Measurements from ENCODE around the gene TARS1. TPM values are rescaled to one million over a fixed set of nuclear protein-coding genes. Genes with fewer than 3 reads are reported as not detected.

TARS1 gene
- total RNA-seq, 1 experiment from 2014 or later, result 417 TPM

DNA sequence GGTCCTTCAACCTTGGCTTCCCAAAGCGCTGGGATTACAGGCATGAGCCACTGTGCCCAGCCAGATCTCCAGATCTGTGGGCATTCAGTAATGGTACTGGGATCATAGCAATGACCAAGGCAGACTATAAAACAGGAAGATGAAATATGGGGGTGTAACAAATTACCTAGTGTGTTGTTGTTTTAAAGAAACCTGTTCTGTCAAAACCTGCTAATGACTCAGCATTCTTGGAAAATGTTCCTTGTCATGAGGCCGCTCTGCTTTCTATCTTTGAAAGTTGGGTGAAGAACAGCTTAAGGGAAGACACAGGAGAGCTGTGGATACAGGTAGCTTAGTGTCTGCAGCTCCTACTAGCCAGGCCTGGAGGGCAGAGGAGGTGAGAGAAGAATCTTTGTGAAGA, 19.4 kb downstream of the TARS1 start:
- no peak overlapping the region for H2BK120ac ChIP-seq (ENCODE audit: low read depth, low read length, poor library complexity, severe bottlenecking)
- H3K23ac ChIP-seq (ENCODE audit: insufficient read length, low read depth, low read length), result no peak overlapping the region
- no peak overlapping the region for H3K9ac ChIP-seq (ENCODE audit: extremely low read depth, insufficient read length, low read length)
- H3K4ac ChIP-seq (ENCODE audit: low read depth, low read length), result no peak overlapping the region
- Mint-ChIP-seq H3K9me3 (no peaks in the 10 kb centered on the region), H3K27ac (peak overlapping the region in 2 of 3 experiments; percentile 42 to 94; a peak in 4 of 7 replicates), H3K4me1 (no peaks in the 10 kb centered on the region), H3K4me3 (no peak overlapping the region), H3K36me3 (ENCODE audit: insufficient read depth in 1 of 3, low read depth in 3 of 3) (peaks cover 78 to 98% (median 96%) of the 10 kb centered on the region in 3 experiments; a peak in 6 of 7 replicates), H3K27me3 (ENCODE audit: low read depth) (no peaks in the 10 kb centered on the region)
- no peak overlapping the region for H4K8ac ChIP-seq (replicated peaks; ENCODE audit: insufficient read length, low read depth, low read length)
- H2BK5ac ChIP-seq (ENCODE audit: insufficient read length, low read length), result no peak overlapping the region
- no peaks in the 10 kb centered on the region for H4K20me1 ChIP-seq (ENCODE audit: control insufficient read depth, insufficient read depth, insufficient read length)
- no peak overlapping the region for H3K27ac ChIP-seq (ENCODE audit: insufficient read length, low read depth, low read length)
- no peak overlapping the region for H2BK20ac ChIP-seq (ENCODE audit: low read depth, low read length, poor library complexity, severe bottlenecking)
- DNase-seq, result no peak
- no peak overlapping the region for H4K5ac ChIP-seq (ENCODE audit: insufficient read length, low read depth, low read length)
- TF ChIP-seq, protein P1, sequence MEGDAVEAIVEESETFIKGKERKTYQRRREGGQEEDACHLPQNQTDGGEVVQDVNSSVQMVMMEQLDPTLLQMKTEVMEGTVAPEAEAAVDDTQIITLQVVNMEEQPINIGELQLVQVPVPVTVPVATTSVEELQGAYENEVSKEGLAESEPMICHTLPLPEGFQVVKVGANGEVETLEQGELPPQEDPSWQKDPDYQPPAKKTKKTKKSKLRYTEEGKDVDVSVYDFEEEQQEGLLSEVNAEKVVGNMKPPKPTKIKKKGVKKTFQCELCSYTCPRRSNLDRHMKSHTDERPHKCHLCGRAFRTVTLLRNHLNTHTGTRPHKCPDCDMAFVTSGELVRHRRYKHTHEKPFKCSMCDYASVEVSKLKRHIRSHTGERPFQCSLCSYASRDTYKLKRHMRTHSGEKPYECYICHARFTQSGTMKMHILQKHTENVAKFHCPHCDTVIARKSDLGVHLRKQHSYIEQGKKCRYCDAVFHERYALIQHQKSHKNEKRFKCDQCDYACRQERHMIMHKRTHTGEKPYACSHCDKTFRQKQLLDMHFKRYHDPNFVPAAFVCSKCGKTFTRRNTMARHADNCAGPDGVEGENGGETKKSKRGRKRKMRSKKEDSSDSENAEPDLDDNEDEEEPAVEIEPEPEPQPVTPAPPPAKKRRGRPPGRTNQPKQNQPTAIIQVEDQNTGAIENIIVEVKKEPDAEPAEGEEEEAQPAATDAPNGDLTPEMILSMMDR (conservative IDR thresholded peaks at IDR 0.05), result no peak
- H3K14ac ChIP-seq (ENCODE audit: insufficient read depth, low read length), result no peak overlapping the region
- no peaks in the 10 kb centered on the region for H3K4me1 ChIP-seq (ENCODE audit: insufficient read depth, low read length)
- no peak overlapping the region for H2BK12ac ChIP-seq (ENCODE audit: insufficient read length, low read depth, low read length)
- H3K4me2 ChIP-seq (ENCODE audit: insufficient read depth, insufficient read length, low read length), result no peak overlapping the region
- no peaks in the 10 kb centered on the region; the same call in 1 of the 2 replicates for H3K79me2 ChIP-seq (ENCODE audit: insufficient read depth, low read length)
- no peaks in the 10 kb centered on the region for H3K27me3 ChIP-seq (ENCODE audit: insufficient read depth, low read length)
- no CpG with 5 or more reads among the region's 2 CpGs for WGBS (ENCODE audit: extremely low coverage, insufficient read length, low lambda C conversion rate)
- H2AFZ ChIP-seq (ENCODE audit: low read length), result no peak overlapping the region
- no peak overlapping the region for H3K56ac ChIP-seq (ENCODE audit: insufficient read length, low read depth, low read length)
- H3T11ph ChIP-seq (ENCODE audit: low read length), result no peak overlapping the region
- no peak overlapping the region for H2BK15ac ChIP-seq (ENCODE audit: low read depth, low read length)
- H4K91ac ChIP-seq (ENCODE audit: insufficient read length, low read depth, low read length), result no peak overlapping the region
- H2AK5ac ChIP-seq (ENCODE audit: insufficient read length, low read length), result no peak overlapping the region
- no peaks in the 10 kb centered on the region for H3K23me2 ChIP-seq (ENCODE audit: insufficient read length, low read depth, low read length, poor library complexity, severe bottlenecking)
- no peak overlapping the region for H3K18ac ChIP-seq (ENCODE audit: insufficient read length, low read depth, low read length)
- H3K9me3 ChIP-seq (ENCODE audit: control insufficient read depth, low read depth, low read length), result no peaks in the 10 kb centered on the region
- no peaks in the 10 kb centered on the region for H3K79me1 ChIP-seq (ENCODE audit: insufficient read depth, low read depth, low read length, poor library complexity, severe bottlenecking)
